Omental fat pad (tissue), 4 donors: Measurements from ENCODE around the gene COQ2. TPM values are rescaled to one million over a fixed set of nuclear protein-coding genes. Genes with fewer than 3 reads are reported as not detected.

ENCODE experiments used
- ATAC-seq: fragments of 150-250 bp; one replicate; pipeline ENCODE4 v1.9.1; 2016; ENCODE audit warnings: mild to moderate bottlenecking, moderate library complexity; ENCODE audit not compliant: low FRiP score
- DNase-seq: peaks from one replicate; pipeline ENCODE4 v3.0.0-alpha.2; 2019; ENCODE audit warnings: low spot score
- total RNA-seq, 4 donors: library from RNA; depleted of rRNA; stranded (reverse); fragments of >200 nt; gene quantifications; one replicate each; pipeline ENCODE4 v1.1.0, GENCODE V29; 2016
- TF ChIP-seq, protein P1 (sequence below), 3 donors: fragments of 450-650 bp; IDR thresholded peaks; one replicate each; pipeline ENCODE4 v1.5.1; 2016 to 2017; ENCODE audit warnings: antibody characterized with exemption in 3 of 3, mild to moderate bottlenecking in 3 of 3, moderate library complexity in 2 of 3

Gene COQ2
- total RNA-seq, 4 donors from 2014 or later: 9.0 to 10.4 (median 9.8) TPM

DNA sequence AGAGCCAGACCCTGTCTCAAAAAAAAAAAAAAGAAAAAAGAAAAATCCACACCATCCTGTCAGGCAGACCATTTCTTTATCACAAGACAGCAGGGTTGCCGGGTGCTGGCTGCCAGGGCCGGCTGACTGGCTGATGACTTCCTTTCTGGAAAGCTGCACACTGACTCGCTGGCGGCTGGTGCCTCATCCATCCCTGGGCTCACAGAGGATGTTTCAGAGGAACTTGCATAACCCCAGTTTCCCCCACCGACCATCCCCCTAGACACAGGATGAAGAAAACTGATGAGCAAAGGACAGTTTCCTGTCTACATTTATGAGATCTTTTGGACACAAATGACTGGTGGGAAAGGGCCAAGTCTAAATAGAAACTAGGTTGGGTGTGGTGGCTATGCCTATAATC, 36.0 kb upstream of the COQ2 start:
- ATAC-seq (no peak), DNase-seq (no peak)
- TF ChIP-seq, protein P1, sequence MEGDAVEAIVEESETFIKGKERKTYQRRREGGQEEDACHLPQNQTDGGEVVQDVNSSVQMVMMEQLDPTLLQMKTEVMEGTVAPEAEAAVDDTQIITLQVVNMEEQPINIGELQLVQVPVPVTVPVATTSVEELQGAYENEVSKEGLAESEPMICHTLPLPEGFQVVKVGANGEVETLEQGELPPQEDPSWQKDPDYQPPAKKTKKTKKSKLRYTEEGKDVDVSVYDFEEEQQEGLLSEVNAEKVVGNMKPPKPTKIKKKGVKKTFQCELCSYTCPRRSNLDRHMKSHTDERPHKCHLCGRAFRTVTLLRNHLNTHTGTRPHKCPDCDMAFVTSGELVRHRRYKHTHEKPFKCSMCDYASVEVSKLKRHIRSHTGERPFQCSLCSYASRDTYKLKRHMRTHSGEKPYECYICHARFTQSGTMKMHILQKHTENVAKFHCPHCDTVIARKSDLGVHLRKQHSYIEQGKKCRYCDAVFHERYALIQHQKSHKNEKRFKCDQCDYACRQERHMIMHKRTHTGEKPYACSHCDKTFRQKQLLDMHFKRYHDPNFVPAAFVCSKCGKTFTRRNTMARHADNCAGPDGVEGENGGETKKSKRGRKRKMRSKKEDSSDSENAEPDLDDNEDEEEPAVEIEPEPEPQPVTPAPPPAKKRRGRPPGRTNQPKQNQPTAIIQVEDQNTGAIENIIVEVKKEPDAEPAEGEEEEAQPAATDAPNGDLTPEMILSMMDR (IDR thresholded peaks at IDR 0.05): no peak

DNA sequence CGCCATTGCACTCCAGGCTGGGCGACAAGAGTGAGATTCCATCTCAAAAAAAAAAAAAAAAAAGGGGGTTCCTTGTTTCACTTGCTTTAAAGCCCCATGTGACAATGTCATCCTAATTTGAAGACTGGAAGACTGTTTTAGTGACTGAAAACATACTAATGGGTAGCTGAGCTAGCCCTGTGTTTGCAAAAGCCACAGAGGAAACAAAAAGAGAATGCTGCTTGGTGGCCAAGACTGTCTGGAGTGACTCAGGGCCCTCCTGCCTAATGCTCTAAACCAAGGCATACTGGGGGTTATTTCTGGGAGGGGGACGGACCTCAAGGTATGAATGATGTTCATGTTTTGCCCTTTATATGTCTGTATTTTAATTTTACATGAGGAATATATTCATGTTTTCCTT, 34.1 kb upstream of the COQ2 start:
- DNase-seq (no peak), ATAC-seq (no peak)
- TF ChIP-seq, protein P1 (IDR thresholded peaks at IDR 0.05): no peak

DNA sequence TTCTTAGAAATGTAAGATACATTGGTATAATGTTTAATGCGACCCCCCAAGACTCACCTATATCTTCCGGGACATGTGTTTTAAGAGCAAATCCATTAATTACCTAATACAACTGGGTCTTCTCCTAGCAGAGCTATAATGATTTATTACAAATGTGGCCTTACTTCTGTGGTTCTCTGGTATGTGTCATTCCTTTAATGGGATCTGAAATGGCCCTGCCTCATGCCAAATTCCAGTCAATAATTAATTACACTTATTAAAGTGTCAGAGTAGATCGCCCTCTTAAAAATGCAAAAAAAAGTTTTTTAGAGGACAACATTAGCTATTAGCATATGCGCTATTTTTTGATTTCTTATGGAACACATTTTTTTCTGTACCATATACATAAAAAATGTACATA, 33.1 kb upstream of the COQ2 start:
- no peak for DNase-seq
- TF ChIP-seq, protein P1 (IDR thresholded peaks at IDR 0.05): no peak
- no peak for ATAC-seq

DNA sequence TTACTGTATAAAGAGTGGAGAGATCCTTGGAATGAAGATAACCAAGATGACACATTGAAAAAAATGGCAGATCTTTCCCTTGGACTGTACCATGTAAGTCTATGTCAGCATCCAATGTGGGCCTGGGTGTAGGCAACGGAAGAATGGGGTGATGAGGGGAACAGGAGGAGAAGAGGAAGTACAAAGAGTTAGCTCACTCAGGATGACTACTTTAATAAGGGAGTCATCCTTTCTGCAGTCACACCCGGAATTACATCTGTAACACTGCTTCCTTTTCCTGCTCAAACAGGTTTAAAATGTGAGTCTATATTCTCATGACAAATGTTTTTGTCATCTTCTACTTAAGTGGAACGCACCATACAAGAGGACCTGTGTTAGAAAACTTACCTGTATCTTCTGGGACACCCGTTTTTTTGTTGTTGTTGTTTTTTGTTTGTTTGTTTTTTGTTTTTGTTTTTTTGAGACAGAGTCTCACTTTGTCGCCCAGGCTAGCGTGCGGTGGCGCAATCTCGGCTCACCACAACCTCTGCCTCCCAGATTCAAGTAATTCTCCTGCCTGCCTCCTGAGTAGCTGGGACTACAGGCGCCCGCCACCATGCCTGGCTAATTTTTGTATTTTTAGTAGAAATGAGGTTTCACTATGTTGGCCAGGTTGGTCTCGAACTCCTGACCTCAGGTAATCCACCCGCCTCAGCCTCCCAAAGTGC, 32.0 kb upstream of the COQ2 start:
- TF ChIP-seq, protein P1 (IDR thresholded peaks at IDR 0.05): no peak
- DNase-seq: no peak
- no peak for ATAC-seq

DNA sequence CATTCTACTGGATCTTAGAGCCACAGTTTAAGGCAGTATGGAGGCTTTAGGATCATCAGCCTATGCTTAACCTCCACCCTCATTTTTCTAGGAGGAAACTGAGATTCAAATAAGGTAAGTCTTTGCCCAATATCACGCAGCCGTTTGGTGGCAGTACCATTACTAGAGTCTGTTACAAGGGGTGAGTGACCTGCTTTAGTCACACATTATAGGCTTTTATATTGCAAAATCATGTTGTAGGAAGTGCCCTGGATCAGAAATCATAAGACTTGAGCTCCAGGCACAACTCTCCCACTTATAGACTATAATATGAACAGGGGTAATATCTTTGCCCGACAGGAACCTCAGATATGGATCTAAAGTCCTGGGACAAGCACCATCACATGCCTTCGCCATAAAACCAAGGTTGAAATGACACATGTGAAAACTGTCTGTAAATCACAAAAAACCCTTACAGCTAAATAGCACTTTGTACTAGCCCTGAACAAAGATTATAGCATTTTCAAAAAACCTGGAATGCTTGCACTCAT, 30.8 kb upstream of the COQ2 start:
- DNase-seq: no peak
- TF ChIP-seq, protein P1 (IDR thresholded peaks at IDR 0.05): no peak
- no peak for ATAC-seq

DNA sequence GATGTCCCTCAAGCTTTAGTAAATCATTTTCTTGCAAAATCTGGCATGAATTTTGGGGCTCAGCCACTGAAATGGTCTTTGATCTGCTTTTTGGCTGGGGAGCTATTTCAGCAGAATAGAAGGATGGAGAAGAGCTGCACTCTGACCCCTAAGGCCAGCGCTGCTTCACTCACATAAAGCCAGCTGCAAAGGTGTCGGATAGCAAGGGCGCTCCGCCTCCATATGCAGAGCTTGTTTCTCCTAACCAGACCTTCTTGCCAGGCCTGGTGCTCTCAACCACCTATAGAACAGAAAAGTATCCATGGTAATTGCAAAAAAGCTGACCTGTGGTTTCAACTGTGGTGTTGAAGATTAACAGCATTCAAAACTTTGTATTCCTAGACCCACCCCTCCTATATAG, 24.1 kb upstream of the COQ2 start:
- ATAC-seq: no peak
- TF ChIP-seq, protein P1 (IDR thresholded peaks at IDR 0.05): no peak
- DNase-seq: no peak

DNA sequence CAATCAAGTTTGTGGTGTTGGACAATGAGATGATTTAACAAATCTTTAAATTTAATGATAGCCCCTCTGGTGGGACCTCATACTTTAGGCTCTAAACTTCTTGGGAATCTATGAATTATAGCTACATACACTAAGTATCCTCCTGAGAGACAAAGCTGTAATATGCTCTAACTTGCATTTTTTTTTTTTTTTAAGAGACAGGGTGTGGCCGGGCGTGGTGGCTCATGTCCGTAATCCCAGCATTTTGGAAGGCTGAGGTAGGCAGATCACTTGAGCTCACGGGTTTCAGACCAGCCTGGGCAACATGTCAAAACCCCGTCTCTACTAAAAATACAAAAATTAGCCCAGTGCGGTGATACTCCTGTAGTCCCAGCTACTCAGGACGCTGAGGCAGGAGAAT, 23.3 kb upstream of the COQ2 start:
- ATAC-seq: no peak
- TF ChIP-seq, protein P1 (IDR thresholded peaks at IDR 0.05): no peak
- DNase-seq: no peak
